H1 (cell line): Measurements from ENCODE around the gene NR2C2. TPM values are rescaled to one million over a fixed set of nuclear protein-coding genes. Genes with fewer than 3 reads are reported as not detected.

Experiments
- CTCF ChIA-PET: fragments of 300-600 bp; sonication (Branson Sonifier 250); formaldehyde crosslinking; loops from one replicate; lab custom pipeline; 2021; ENCODE audit not compliant: partially characterized antibody; lab: Charles Lee
- POLR2A ChIA-PET: fragments of 300-600 bp; sonication (Branson Sonifier 250); formaldehyde crosslinking; loops from one replicate; lab custom pipeline; 2021; ENCODE audit warnings: inconsistent platforms; ENCODE audit not compliant: partially characterized antibody; lab: Charles Lee
- DNase-seq, 2 experiments: peaks; one replicate each; pipeline versions ENCODE4 v3.0.0 to v3.0.0-alpha.2; 2010 to 2022; ENCODE audit warnings: low spot score in 2 of 2, low read depth in 1 of 2, mixed read lengths in 1 of 2
- FAIRE-seq: peaks from 2 replicates; lab custom pipeline; 2011; peaks lifted over from hg19 to GRCh38; lab: Jason Lieb, UNC
- H2AFZ ChIP-seq: 2 replicates; pipeline ENCODE4 v1.8.1; 2012; ENCODE audit warnings: low read length, inconsistent platforms
- H2AK5ac ChIP-seq: 2 replicates; pipeline ENCODE4 v1.6.1; 2013; ENCODE audit warnings: low read depth, low read length
- H2BK120ac ChIP-seq: replicated peaks from 2 replicates; pipeline ENCODE3; 2013; ENCODE audit warnings: low read depth, low read length, inconsistent platforms
- H2BK12ac ChIP-seq: 2 replicates; pipeline ENCODE4 v1.6.1; 2013; ENCODE audit warnings: low read depth, low read length
- H2BK15ac ChIP-seq: 2 replicates; pipeline ENCODE4 v1.6.1; 2013; ENCODE audit warnings: low read length
- H2BK20ac ChIP-seq: 2 replicates; pipeline ENCODE4 v1.6.1; 2013; ENCODE audit warnings: low read length
- H2BK5ac ChIP-seq: 2 replicates; pipeline ENCODE4 v1.6.1; 2013; ENCODE audit warnings: low read depth, low read length
- H3K14ac ChIP-seq: 2 replicates; pipeline ENCODE4 v1.6.1; 2013; ENCODE audit warnings: inconsistent platforms; ENCODE audit not compliant: insufficient read length
- H3K18ac ChIP-seq: 2 replicates; pipeline ENCODE4 v1.6.1; 2013; ENCODE audit warnings: low read length; ENCODE audit errors: extremely low read depth
- H3K23ac ChIP-seq: 2 replicates; pipeline ENCODE4 v1.6.1; 2013; ENCODE audit warnings: inconsistent platforms; ENCODE audit not compliant: insufficient read length
- H3K23me2 ChIP-seq: 2 replicates; pipeline ENCODE4 v1.6.1; 2013; ENCODE audit warnings: low read depth, low read length
- H3K27ac ChIP-seq: 2 replicates; pipeline ENCODE4 v1.6.1; 2011; ENCODE audit warnings: low read depth, low read length, inconsistent platforms
- H3K27me3 ChIP-seq, 4 experiments: replicated peaks in 1 of 4; 1 replicate in 1 of 4; 2 replicates in 3 of 4; pipeline versions ENCODE4 v1.6.1 to v1.8.1; 2011 to 2013; ENCODE audit warnings: low read length in 3 of 4, mild to moderate bottlenecking in 3 of 4, inconsistent platforms in 2 of 4, mixed read lengths in 2 of 4, moderate library complexity in 1 of 4; ENCODE audit not compliant: control insufficient read depth in 3 of 4, insufficient read depth in 3 of 4; ENCODE audit errors: extremely low read depth in 1 of 4
- H3K36me3 ChIP-seq, 4 experiments: 2 replicates each; pipeline versions ENCODE4 v1.6.1 to v1.8.1; 2011 to 2013; ENCODE audit warnings: mild to moderate bottlenecking in 4 of 4, low read length in 3 of 4, moderate library complexity in 2 of 4, control low read depth in 1 of 4, inconsistent platforms in 1 of 4; ENCODE audit not compliant: insufficient read depth in 4 of 4, control insufficient read depth in 2 of 4
- H3K4ac ChIP-seq: replicated peaks from 2 replicates; pipeline ENCODE3; 2013; ENCODE audit warnings: low read length, low read depth, mixed read lengths, inconsistent platforms; ENCODE audit not compliant: insufficient read length
- H3K4me1 ChIP-seq, 4 experiments: replicated peaks in 1 of 4; 1 replicate in 1 of 4; 2 replicates in 3 of 4; pipeline versions ENCODE4 v1.6.1 to v1.8.1; 2011 to 2013; ENCODE audit warnings: low read length in 3 of 4, inconsistent platforms in 2 of 4, mixed read lengths in 1 of 4; ENCODE audit not compliant: insufficient read depth in 4 of 4, control insufficient read depth in 3 of 4
- H3K4me2 ChIP-seq, 2 experiments: 2 replicates each; pipeline versions ENCODE4 v1.6.1 to v1.8.1; 2011 to 2013; ENCODE audit warnings: low read depth in 2 of 2, low read length in 2 of 2, control low read depth in 1 of 2, inconsistent platforms in 1 of 2, mild to moderate bottlenecking in 1 of 2; ENCODE audit not compliant: insufficient read depth in 1 of 2
- H3K4me3 ChIP-seq, 4 experiments: fragments of 200-600, 300-600 bp in 1 of 4; sonication (generic), shearing (Covaris generic), sonication (Bioruptor Twin) in 1 of 4; 2 replicates each; pipeline versions ENCODE4 v1.5.1 to v1.8.1; 2011 to 2016; ENCODE audit warnings: low read length in 4 of 4, low read depth in 3 of 4, control low read depth in 2 of 4, inconsistent platforms in 2 of 4, mild to moderate bottlenecking in 2 of 4, mixed read lengths in 1 of 4, moderate library complexity in 1 of 4; ENCODE audit not compliant: insufficient read depth in 2 of 4; ENCODE audit errors: extremely low read depth in 1 of 4
- H3K56ac ChIP-seq: replicated peaks from 2 replicates; pipeline ENCODE3; 2013; ENCODE audit warnings: low read depth, mild to moderate bottlenecking, mixed read lengths, low read length, inconsistent platforms; ENCODE audit not compliant: insufficient read length
- H3K79me1 ChIP-seq: 2 replicates; pipeline ENCODE4 v1.6.1; 2013; ENCODE audit warnings: low read depth, low read length, control low read depth
- H3K79me2 ChIP-seq, 2 experiments: 2 replicates each; pipeline versions ENCODE4 v1.6.1 to v1.8.1; 2012 to 2013; ENCODE audit warnings: low read length in 2 of 2, mild to moderate bottlenecking in 2 of 2, inconsistent platforms in 1 of 2; ENCODE audit not compliant: insufficient read depth in 2 of 2, control insufficient read depth in 1 of 2
- H3K9ac ChIP-seq, 4 experiments: replicated peaks in 1 of 4; 1 replicate in 1 of 4; 2 replicates in 3 of 4; pipeline versions ENCODE4 v1.6.1 to v1.8.1; 2011 to 2013; ENCODE audit warnings: low read depth in 3 of 4, low read length in 3 of 4, control low read depth in 2 of 4, mild to moderate bottlenecking in 2 of 4, moderate library complexity in 2 of 4, inconsistent platforms in 1 of 4; ENCODE audit errors: extremely low read depth in 1 of 4
- H3K9me3 ChIP-seq, 2 experiments: 2 replicates each; pipeline versions ENCODE4 v1.6.1 to v1.8.1; 2012 to 2013; ENCODE audit warnings: mild to moderate bottlenecking in 2 of 2, moderate library complexity in 2 of 2, control low read depth in 1 of 2, inconsistent platforms in 1 of 2, low read depth in 1 of 2, low read length in 1 of 2, mixed read lengths in 1 of 2; ENCODE audit not compliant: insufficient read depth in 2 of 2
- H4K20me1 ChIP-seq, 2 experiments: replicated peaks in 1 of 2; 2 replicates each; pipeline versions ENCODE3 to v1.8.1; 2011 to 2013; ENCODE audit warnings: inconsistent platforms in 2 of 2, low read length in 2 of 2, mild to moderate bottlenecking in 1 of 2; ENCODE audit not compliant: insufficient read depth in 2 of 2, control insufficient read depth in 1 of 2
- H4K5ac ChIP-seq: 2 replicates; pipeline ENCODE4 v1.6.1; 2013; ENCODE audit warnings: low read length, low read depth, mixed read lengths, inconsistent platforms; ENCODE audit not compliant: insufficient read length
- H4K8ac ChIP-seq: 2 replicates; pipeline ENCODE4 v1.8.0; 2013; ENCODE audit warnings: mild to moderate bottlenecking, moderate library complexity, low read length, inconsistent platforms; ENCODE audit not compliant: insufficient read depth; ENCODE audit errors: extremely low read depth
- H4K91ac ChIP-seq: replicated peaks from 2 replicates; pipeline ENCODE3; 2013; ENCODE audit warnings: low read length, mixed read lengths, inconsistent platforms; ENCODE audit not compliant: insufficient read length
- BACH1 ChIP-seq: IDR thresholded peaks from 2 replicates; pipeline ENCODE4 v1.6.1; 2012; ENCODE audit warnings: low read length, improper control_type of control experiment
- EP300 ChIP-seq, 2 experiments: IDR thresholded peaks; 1 replicate in 1 of 2; 2 replicates in 1 of 2; pipeline ENCODE4 v1.6.1; 2011 to 2012; ENCODE audit warnings: low read depth in 2 of 2, low read length in 2 of 2, mild to moderate bottlenecking in 2 of 2, borderline replicate concordance in 1 of 2, inconsistent platforms in 1 of 2, moderate library complexity in 1 of 2
- FOSL1 ChIP-seq: IDR thresholded peaks from 2 replicates; pipeline ENCODE4 v1.6.1; 2011; ENCODE audit warnings: mild to moderate bottlenecking, low read depth, low read length, moderate library complexity; ENCODE audit not compliant: insufficient read depth
- HDAC2 ChIP-seq, 2 experiments: fragments of 300-600 bp in 1 of 2; sonication (generic) in 1 of 2; IDR thresholded peaks; 2 replicates each; pipeline ENCODE4 v1.6.1; 2011 to 2012; ENCODE audit warnings: low read depth in 2 of 2, low read length in 2 of 2, mild to moderate bottlenecking in 2 of 2, moderate library complexity in 2 of 2, borderline replicate concordance in 1 of 2, inconsistent platforms in 1 of 2
- JUN ChIP-seq: IDR thresholded peaks from 2 replicates; pipeline ENCODE4 v1.6.1; 2011; ENCODE audit warnings: low read depth, mild to moderate bottlenecking, improper control_type of control experiment, low read length
- KDM5A ChIP-seq: fragments of 200-600 bp; IDR thresholded peaks from 2 replicates; pipeline ENCODE4 v1.7.1; 2012; ENCODE audit warnings: mild to moderate bottlenecking, low read length, inconsistent platforms, mixed read lengths
- MAFK ChIP-seq: IDR thresholded peaks from 2 replicates; pipeline ENCODE4 v1.6.1; 2012; ENCODE audit warnings: low read depth, mild to moderate bottlenecking, improper control_type of control experiment, low read length
- SAP30 ChIP-seq: fragments of 300-600 bp; sonication (generic); IDR thresholded peaks from 2 replicates; pipeline ENCODE4 v1.7.1; 2012; ENCODE audit warnings: low read length, moderate library complexity, mild to moderate bottlenecking, inconsistent platforms; ENCODE audit not compliant: insufficient read depth, insufficient replicate concordance
- SIN3A ChIP-seq, 2 experiments: IDR thresholded peaks in 1 of 2; conservative IDR thresholded peaks in 1 of 2; 2 replicates each; pipeline ENCODE4 v1.6.1; 2011 to 2012; ENCODE audit warnings: low read length in 2 of 2, improper control_type of control experiment in 1 of 2, low read depth in 1 of 2, mild to moderate bottlenecking in 1 of 2
- TAF7 ChIP-seq: optimal IDR thresholded peaks from 2 replicates; pipeline ENCODE3; 2011; ENCODE audit warnings: low read depth, mild to moderate bottlenecking, inconsistent platforms, low read length, moderate library complexity, borderline replicate concordance
- TEAD4 ChIP-seq: IDR thresholded peaks from 2 replicates; pipeline ENCODE4 v1.6.1; 2012; ENCODE audit warnings: low read depth, low read length, inconsistent platforms, mixed read lengths
- ZNF274 ChIP-seq: IDR thresholded peaks from 2 replicates; pipeline ENCODE4 v1.7.0; 2012; ENCODE audit warnings: low read length, borderline replicate concordance; ENCODE audit errors: extremely low read depth
- WGBS, 2 experiments: shearing (Covaris generic) in 1 of 2; methylation state at CpG; one replicate each; pipeline versions ENCODE4 v1.1.6 to v1.1.7; 2013 to 2015; ENCODE audit warnings: low lambda C conversion rate in 2 of 2, mixed read lengths in 2 of 2, inconsistent platforms in 1 of 2, low coverage in 1 of 2, missing lambda C conversion rate in 1 of 2; ENCODE audit not compliant: insufficient replicate concordance in 2 of 2, insufficient coverage in 1 of 2, insufficient read length in 1 of 2; ENCODE audit errors: extremely low coverage in 1 of 2, missing lambda C conversion rate in 1 of 2; 5-methylcytosine and 5-hydroxymethylcytosine counted together
- polyA plus RNA-seq, 7 experiments: library from polyadenylated mRNA; depleted of rRNA in 3 of 7; stranded (reverse) in 5 of 7; unstranded in 2 of 7; fragments of >200 nt in 5 of 7; fragments of 200-250 nt in 2 of 7; gene quantifications; 1 replicate in 5 of 7; 2 replicates in 1 of 7; 4 replicates in 1 of 7; pipeline versions ENCODE4 v1.2.1 to v1.2.3, GENCODE V29; 2011 to 2013; ENCODE audit warnings: missing spikeins in 2 of 7, mixed read lengths in 2 of 7
- total RNA-seq: library from RNA; stranded (reverse); fragmentation: NEBNext Ultra II Directional; extraction: Animal tissue kit (Norgen Biotek cat#: 25700); gene quantifications from 2 replicates; pipeline ENCODE4 v1.2.1, GENCODE V29; 2021

The NR2C2 gene
- total and polyA plus RNA-seq, 2 of the 8 experiments (the other 6 are each of a cell fraction or from before 2014, with no cell fraction given), result 16.6 to 44.4 TPM

DNA sequence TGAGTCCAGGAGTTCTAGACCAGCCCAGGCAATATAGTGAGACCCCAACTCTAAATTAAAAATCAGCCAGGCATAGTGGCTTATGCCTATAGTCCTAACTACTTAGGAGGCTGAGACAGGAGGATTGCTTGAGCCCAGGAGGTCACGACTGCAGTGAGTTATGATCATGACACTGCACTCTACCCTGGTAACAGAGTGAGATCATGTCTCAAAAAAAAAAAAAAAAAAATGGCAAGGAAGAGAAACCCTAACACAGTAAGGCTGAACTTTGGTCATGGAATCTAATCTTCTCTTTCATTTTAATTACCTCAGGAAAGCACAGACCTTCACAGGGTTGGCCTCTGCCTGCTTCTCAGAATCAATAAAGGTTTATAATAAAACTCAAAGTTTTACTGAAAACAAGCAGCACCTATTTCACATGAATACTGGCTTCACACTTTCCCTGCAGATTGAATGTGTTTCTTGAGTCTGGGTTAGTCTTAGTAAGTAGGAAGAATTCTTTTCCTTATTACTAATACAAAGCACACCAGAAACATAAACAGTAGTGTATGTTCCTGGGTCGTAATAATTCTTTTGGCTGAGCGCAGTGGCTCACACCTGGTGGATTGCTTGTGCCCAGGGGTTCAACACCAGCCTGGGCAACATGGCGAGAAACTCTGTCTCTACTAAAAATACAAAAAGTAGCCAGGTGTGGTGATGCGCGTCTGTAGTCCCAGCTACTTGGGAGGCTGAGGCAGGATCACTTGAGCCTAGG lies 11.6 kb upstream of the NR2C2 start:
- no peak for FAIRE-seq
- Histone ChIP-seq H4K5ac (no peak overlapping the region), H3K4me3 (no peak overlapping the region), H3K14ac (no peak overlapping the region), H3K9ac (no peak overlapping the region), H3K23ac (no peak overlapping the region), H3K56ac (no peak overlapping the region), H2AFZ (no peak overlapping the region), H3K4me2 (no peak overlapping the region), H2BK15ac (no peak overlapping the region), H3K4ac (no peak overlapping the region), H3K27ac (no peak overlapping the region), H4K91ac (no peak overlapping the region), H4K20me1 (no peaks in the 10 kb centered on the region), H2BK20ac (no peak overlapping the region), H3K27me3 (no peaks in the 10 kb centered on the region), H2BK120ac (no peak overlapping the region), H3K36me3 (no peaks in the 10 kb centered on the region), H4K8ac (no peak overlapping the region), H3K79me1 (no peaks in the 10 kb centered on the region; the same call in 1 of the 2 replicates), H2AK5ac (no peak overlapping the region), H3K18ac (no peak overlapping the region), H3K4me1 (no peaks in the 10 kb centered on the region), H2BK12ac (no peak overlapping the region), H3K23me2 (no peaks in the 10 kb centered on the region), H2BK5ac (no peak overlapping the region), H3K79me2 (no peaks in the 10 kb centered on the region), H3K9me3 (no peaks in the 10 kb centered on the region)
- WGBS, 2 experiments, result 87% methylated on average over 6 of the region's 6 CpGs; no CpG with 5 or more reads in 1 of the 2 experiments
- ChIA-PET POLR2A (interaction anchor here (3.3 kb wide), 1 partner anchor 11 kb away, joined by 22 read pairs; the partner anchor contains the start of gene NR2C2), CTCF (no interaction called here)
- no peak for DNase-seq
- TF ChIP-seq SIN3A (conservative IDR thresholded peaks at IDR 0.05 in 1 of 2, IDR thresholded peaks at IDR 0.05 in 1 of 2; ENCODE audit: low read depth in 1 of 2, low read length in 2 of 2) (no peak), SAP30 (no peak), BACH1 (no peak), ZNF274 (no peak), MAFK (no peak), FOSL1 (no peak), EP300 (IDR thresholded peaks at IDR 0.05; ENCODE audit: borderline replicate concordance in 1 of 2, low read depth in 2 of 2, low read length in 2 of 2) (no peak), TAF7 (no peak), HDAC2 (IDR thresholded peaks at IDR 0.05; ENCODE audit: borderline replicate concordance in 1 of 2, low read depth in 2 of 2, low read length in 2 of 2) (no peak), TEAD4 (no peak), JUN (no peak), KDM5A (no peak)
